Gastroesophageal sphincter (tissue), 3 donors: ENCODE results near the gene THSD4.

Experiments
- CTCF ChIP-seq, 4 experiments: fragments of 200-600 bp in 2 of 4; fragments of 450-650 bp in 2 of 4; sonication (generic) in 1 of 4; IDR thresholded peaks; one replicate each; pipeline ENCODE4 v1.5.1; 2017 to 2019; ENCODE audit warnings: antibody characterized with exemption in 4 of 4, mild to moderate bottlenecking in 2 of 4, moderate library complexity in 2 of 4
- EP300 ChIP-seq: sonication (generic); formaldehyde crosslinking; IDR thresholded peaks from one replicate; pipeline ENCODE4 v1.6.1; 2017; ENCODE audit warnings: antibody characterized with exemption, mild to moderate bottlenecking
- POLR2A ChIP-seq, 2 donors: fragments of 450-650 bp; IDR thresholded peaks; one replicate each; pipeline ENCODE4 v1.6.1; 2017; ENCODE audit warnings: antibody characterized with exemption in 2 of 2, mild to moderate bottlenecking in 2 of 2, moderate library complexity in 1 of 2
- POLR2AphosphoS5 ChIP-seq: sonication (generic); formaldehyde crosslinking; IDR thresholded peaks from one replicate; pipeline ENCODE4 v1.6.1; 2017; ENCODE audit warnings: antibody characterized with exemption

DNA sequence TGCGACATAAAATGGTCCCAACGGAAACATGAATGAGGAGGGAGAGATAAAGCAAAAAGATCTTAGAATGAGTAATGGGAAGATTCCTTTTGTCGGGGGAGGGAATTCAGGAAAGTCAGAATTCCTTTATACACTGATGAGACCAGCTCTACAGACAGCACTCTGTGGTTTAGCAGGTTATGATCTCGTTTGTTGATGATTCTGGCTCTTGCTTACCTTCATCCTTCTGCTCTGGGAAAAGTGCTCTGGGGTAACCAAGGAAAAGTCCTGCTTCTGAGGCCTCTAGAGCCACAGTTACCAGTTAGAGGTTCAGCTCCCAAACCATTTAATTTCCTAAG, 544.4 kb downstream of the THSD4 start:
- no peak for TF ChIP-seq CTCF (IDR thresholded peaks at IDR 0.05)
- TF ChIP-seq POLR2AphosphoS5 = no peak
- no peak for TF ChIP-seq POLR2A (IDR thresholded peaks at IDR 0.05)
- TF ChIP-seq EP300 = no peak
